Left cardiac atrium (tissue), 4 donors: ENCODE results near the gene SMAD4. TPM values are rescaled to one million over a fixed set of nuclear protein-coding genes. Genes with fewer than 3 reads are reported as not detected.

Experiments used
- ATAC-seq, 2 donors: fragments of 200-7000 bp; cut with Tn5 transposase; one replicate each; pipeline ENCODE4 v1.9.1; 2020; ENCODE audit warnings: mild to moderate bottlenecking in 2 of 2, moderate library complexity in 2 of 2
- DNase-seq: peaks from one replicate; pipeline ENCODE4 v3.0.0-alpha.2; 2020
- intact Hi-C, 2 donors: fragments of 100-400 bp; cut with DNase I; formaldehyde crosslinking; loops; one replicate each; pipeline versions ENCODE4 v1.14.1 to v1.15.1; 2022 to 2023
- total RNA-seq, 2 donors: library from RNA; stranded (reverse); fragmentation: NEBNext Ultra II Directional; extraction: Animal tissue kit (Norgen Biotek cat#: 25700); gene quantifications; one replicate each; pipeline ENCODE4 v1.2.1, GENCODE V29; 2021
- donor health status: DM: no; HTN: yes; CAD: no.
- donor health status: DM: no; HTN: yes; CAD: no; lungs with severe emphysema.
- donor health status: DM: yes; HTN: yes; CAD: no.
- donor health status: Dilated cardiomyopathy.

The SMAD4 gene
- total RNA-seq, 2 donors from 2014 or later, result 77.1 to 87.9 TPM

GRCh38 chr18:51125976-51126375 is 96.0 kb downstream of the SMAD4 start:
- ATAC-seq, result no peak
- DNase-seq, result no peak
- intact Hi-C loops, result no loop called here

GRCh38 chr18:51127664-51128063 is 97.7 kb downstream of the SMAD4 start:
- ATAC-seq (no peak), DNase-seq (no peak)
- intact Hi-C loops, result no loop called here

DNA sequence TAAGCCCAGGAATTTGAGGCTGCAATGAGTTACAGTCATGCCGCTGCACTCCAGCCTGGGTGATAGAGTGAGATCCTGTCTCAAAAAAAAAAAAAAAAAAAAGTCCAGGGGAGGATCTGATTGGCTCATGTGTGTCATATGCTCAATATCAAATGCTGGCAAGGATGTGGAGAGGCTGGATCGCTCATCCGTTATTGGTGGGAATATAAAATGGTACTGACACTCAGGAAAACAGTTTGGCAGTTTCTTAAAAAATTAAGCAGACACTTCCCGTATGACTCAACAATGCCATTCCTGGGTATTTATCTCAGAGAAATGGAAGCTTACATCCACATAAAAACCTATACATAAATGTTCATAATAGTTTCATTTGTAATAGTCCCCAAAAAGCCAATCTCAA is 98.5 kb downstream of the SMAD4 start:
- intact Hi-C loops, result no loop called here
- ATAC-seq (no peak), DNase-seq (no peak)

DNA sequence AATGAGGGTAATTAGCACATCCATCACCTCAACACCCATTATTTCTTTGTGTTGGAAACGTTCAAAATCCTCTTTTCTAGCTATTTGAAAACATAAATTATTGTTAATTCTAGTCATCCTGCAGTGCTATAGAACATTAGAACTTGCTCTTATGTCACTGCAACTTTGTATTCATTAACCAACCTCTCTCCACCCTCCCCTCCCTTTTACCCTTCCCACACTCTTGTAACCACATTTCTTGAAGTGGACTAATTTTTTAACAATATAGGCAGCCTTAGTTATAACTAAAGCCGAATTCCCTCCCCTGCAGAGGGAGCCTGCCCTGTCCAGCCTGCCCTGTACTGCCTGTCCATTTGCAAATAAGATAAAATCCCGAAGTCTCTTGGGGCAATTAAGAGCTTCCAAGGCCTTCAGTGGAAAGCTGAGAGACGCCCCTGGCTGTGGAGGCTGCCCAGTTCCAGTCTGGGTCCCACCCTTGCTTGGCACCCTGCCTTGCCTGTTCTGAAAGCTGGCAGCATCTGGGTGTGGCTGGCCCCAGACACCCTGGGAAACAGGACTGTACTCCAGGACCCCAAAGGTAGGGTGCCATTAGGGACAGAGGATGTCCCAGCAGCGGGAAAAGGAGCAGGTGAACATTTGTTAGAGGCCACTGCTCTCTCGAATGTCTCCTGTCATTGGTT is 102.4 kb downstream of the SMAD4 start:
- no peak for ATAC-seq
- no peak for DNase-seq
- intact Hi-C loops, result no loop called here

GRCh38 chr18:51133580-51134160 is 103.7 kb downstream of the SMAD4 start:
- intact Hi-C loops, result no loop called here
- DNase-seq (peak; percentile 45), ATAC-seq (peak; percentile 56 to 84)

Other genes with a start within 250 kb of the SMAD4 start
- gene MRO, start 210.2 kb upstream of the SMAD4 start, total RNA-seq, result 1 to 10 TPM; 3.4 to 5.1 TPM
- 10 to 100 TPM; 77.3 to 88.1 TPM for gene ME2, start 151.1 kb upstream of the SMAD4 start, total RNA-seq
- gene ELAC1, start 62.2 kb upstream of the SMAD4 start, total RNA-seq, result 1 to 10 TPM; 4.3 to 5.3 TPM
- 10 to 100 TPM; 18.2 to 28.4 TPM for gene MEX3C, start 167.5 kb downstream of the SMAD4 start, total RNA-seq